HG03159 (cell line): ENCODE measurements around the gene HP.
"Not testable (repeated sequence)": the region's sequence is repeated elsewhere in the genome, so short reads cannot be mapped to it uniquely, and the experiment has no call there.

Experiments used
- ATAC-seq: cut with Tn5 transposase; IDR thresholded peaks from one replicate; pipeline ENCODE4 v1.9.1; 2021; ENCODE audit warnings: mild to moderate bottlenecking, moderate library complexity; ENCODE audit not compliant: unreplicated experiment

HP gene

GRCh38 chr16:72054254-72054847 lies at the start of gene HP:
Gene HP (plus strand): TSS chr16:72054505. CDS start chr16:72054653, 148 bp downstream.
- ATAC-seq, result not testable (repeated sequence)

GRCh38 chr16:72008065-72008423 lies 46.3 kb upstream of the HP start:
- not testable (repeated sequence) for ATAC-seq

- ATAC-seq, result peak; percentile 99
These were observed 45.7 kb upstream of the HP start, which contains the start of gene DHODH for GRCh38 chr16:72008424-72009216. Gene DHODH (plus strand): TSS chr16:72008744. CDS start chr16:72008765, 21 bp downstream.

GRCh38 chr16:72009779-72010178 lies 44.5 kb upstream of the HP start:
- no peak for ATAC-seq

- ATAC-seq, result no peak
These were observed 41.7 kb upstream of the HP start for GRCh38 chr16:72012607-72013006.

- no peak for ATAC-seq
These were observed 40.9 kb upstream of the HP start for GRCh38 chr16:72013389-72013788.

- no peak for ATAC-seq
These were observed 40.3 kb upstream of the HP start for GRCh38 chr16:72013888-72014581.

- ATAC-seq, result no peak
These were observed 39.6 kb upstream of the HP start for GRCh38 chr16:72014675-72015074.

GRCh38 chr16:72015124-72015523 lies 39.2 kb upstream of the HP start:
- no peak for ATAC-seq

GRCh38 chr16:72018470-72018869 lies 35.8 kb upstream of the HP start:
- ATAC-seq, result no peak

- no peak for ATAC-seq
These were observed 33.3 kb upstream of the HP start for GRCh38 chr16:72021043-72021442.

GRCh38 chr16:72022127-72022526 lies 32.2 kb upstream of the HP start:
- no peak for ATAC-seq

GRCh38 chr16:72023962-72024361 lies 30.3 kb upstream of the HP start:
- ATAC-seq, result no peak

GRCh38 chr16:72024862-72025382 lies 29.4 kb upstream of the HP start:
- no peak for ATAC-seq

- no peak for ATAC-seq
These were observed 28.7 kb upstream of the HP start for GRCh38 chr16:72025404-72026114.

GRCh38 chr16:72027669-72028378 lies 26.5 kb upstream of the HP start:
- ATAC-seq, result no peak

GRCh38 chr16:72029567-72030271 lies 24.6 kb upstream of the HP start:
- ATAC-seq, result no peak

GRCh38 chr16:72033437-72033836 lies 20.9 kb upstream of the HP start:
- ATAC-seq, result no peak

- no peak for ATAC-seq
These were observed 18.2 kb upstream of the HP start for GRCh38 chr16:72036098-72036497.

GRCh38 chr16:72042157-72042660 lies 12.1 kb upstream of the HP start:
- ATAC-seq, result no peak
